ENCODE results near the gene RAB7B.

DNA sequence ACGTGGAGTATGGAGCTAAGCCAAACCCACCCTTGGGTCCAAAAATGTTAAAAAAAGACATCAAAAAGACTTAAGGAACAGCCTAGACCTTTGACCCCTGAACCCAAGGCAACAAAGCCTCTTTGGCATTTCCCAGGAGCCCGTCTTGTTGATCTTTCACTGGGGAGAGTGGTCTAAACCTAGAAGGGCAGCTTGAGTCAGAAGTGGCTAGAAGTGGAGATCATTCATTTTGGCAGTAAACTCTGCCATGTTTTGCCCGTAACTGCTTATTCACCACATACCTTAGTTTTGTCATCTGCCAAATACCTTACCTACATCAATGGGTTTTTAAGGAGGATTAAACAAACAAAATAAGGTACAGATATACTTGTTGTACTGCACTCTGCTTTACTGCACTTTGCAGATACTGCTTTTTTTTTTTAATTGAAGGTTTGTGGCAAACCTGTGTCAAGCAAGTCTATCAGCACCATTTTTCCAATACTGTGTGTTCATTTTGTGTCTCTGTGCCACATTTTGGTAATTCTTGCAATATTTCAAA, 22.2 kb upstream of the RAB7B start:
- TF ChIP-seq POLR2A (IDR thresholded peaks at IDR 0.05) = no peak
- TF ChIP-seq, protein P1, sequence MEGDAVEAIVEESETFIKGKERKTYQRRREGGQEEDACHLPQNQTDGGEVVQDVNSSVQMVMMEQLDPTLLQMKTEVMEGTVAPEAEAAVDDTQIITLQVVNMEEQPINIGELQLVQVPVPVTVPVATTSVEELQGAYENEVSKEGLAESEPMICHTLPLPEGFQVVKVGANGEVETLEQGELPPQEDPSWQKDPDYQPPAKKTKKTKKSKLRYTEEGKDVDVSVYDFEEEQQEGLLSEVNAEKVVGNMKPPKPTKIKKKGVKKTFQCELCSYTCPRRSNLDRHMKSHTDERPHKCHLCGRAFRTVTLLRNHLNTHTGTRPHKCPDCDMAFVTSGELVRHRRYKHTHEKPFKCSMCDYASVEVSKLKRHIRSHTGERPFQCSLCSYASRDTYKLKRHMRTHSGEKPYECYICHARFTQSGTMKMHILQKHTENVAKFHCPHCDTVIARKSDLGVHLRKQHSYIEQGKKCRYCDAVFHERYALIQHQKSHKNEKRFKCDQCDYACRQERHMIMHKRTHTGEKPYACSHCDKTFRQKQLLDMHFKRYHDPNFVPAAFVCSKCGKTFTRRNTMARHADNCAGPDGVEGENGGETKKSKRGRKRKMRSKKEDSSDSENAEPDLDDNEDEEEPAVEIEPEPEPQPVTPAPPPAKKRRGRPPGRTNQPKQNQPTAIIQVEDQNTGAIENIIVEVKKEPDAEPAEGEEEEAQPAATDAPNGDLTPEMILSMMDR (IDR thresholded peaks at IDR 0.05) = no peak
